Posterior vena cava (tissue), 2 donors: Measurements from ENCODE around the gene PTPRA. TPM values are rescaled to one million over a fixed set of nuclear protein-coding genes. Genes with fewer than 3 reads are reported as not detected.
A peak's percentile ranks its signal among the peaks of the same experiment; 100 is the strongest.
"Not testable (repeated sequence)": the region's sequence is repeated elsewhere in the genome, so short reads cannot be mapped to it uniquely, and the experiment has no call there.

Experiments used
- DNase-seq: peaks from one replicate; pipeline ENCODE4 v3.0.0-alpha.2; 2020; ENCODE audit warnings: low spot score
- intact Hi-C, 2 donors: fragments of 100-400 bp; cut with DNase I; formaldehyde crosslinking; loops; one replicate each; pipeline versions ENCODE4 v1.14.1 to v1.14.2; 2022 to 2023
- long read RNA-seq, 2 donors: library from polyadenylated mRNA; unstranded; transcript quantifications; one replicate each; pipeline ENCODE4 v2.0.0, GENCODE V29; 2020 to 2021
- total RNA-seq, 2 donors: library from RNA; stranded (reverse); fragmentation: NEBNext Ultra II Directional; extraction: Animal tissue kit (Norgen Biotek cat#: 25700); gene quantifications; one replicate each; pipeline ENCODE4 v1.2.1, GENCODE V29; 2021
- donor health status: DM: yes; HTN: yes; CAD: no.
- donor health status: DM: yes; HTN: yes; CAD: no.

The PTPRA gene, protein sequence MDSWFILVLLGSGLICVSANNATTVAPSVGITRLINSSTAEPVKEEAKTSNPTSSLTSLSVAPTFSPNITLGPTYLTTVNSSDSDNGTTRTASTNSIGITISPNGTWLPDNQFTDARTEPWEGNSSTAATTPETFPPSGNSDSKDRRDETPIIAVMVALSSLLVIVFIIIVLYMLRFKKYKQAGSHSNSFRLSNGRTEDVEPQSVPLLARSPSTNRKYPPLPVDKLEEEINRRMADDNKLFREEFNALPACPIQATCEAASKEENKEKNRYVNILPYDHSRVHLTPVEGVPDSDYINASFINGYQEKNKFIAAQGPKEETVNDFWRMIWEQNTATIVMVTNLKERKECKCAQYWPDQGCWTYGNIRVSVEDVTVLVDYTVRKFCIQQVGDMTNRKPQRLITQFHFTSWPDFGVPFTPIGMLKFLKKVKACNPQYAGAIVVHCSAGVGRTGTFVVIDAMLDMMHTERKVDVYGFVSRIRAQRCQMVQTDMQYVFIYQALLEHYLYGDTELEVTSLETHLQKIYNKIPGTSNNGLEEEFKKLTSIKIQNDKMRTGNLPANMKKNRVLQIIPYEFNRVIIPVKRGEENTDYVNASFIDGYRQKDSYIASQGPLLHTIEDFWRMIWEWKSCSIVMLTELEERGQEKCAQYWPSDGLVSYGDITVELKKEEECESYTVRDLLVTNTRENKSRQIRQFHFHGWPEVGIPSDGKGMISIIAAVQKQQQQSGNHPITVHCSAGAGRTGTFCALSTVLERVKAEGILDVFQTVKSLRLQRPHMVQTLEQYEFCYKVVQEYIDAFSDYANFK
- total RNA-seq = 10 to 100 TPM; 49.2 to 62.5 TPM
- long read RNA-seq, donor 1, transcript PTPRA-201 (23 exons, 3,725 nt) = major isoform, 22 of 43 reads
- long read RNA-seq, donor 1, partial matches to known transcripts = 10 of 43 reads
- long read RNA-seq, donor 1, other reads (novel, unspliced or antisense) = 8 of 43 reads
- long read RNA-seq, donor 2, transcript PTPRA-201 (23 exons, 3,725 nt) = major isoform, 7 of 21 reads
- long read RNA-seq, donor 2, partial matches to known transcripts = 8 of 21 reads
- long read RNA-seq, donor 2, other reads (novel, unspliced or antisense) = 4 of 21 reads

DNA sequence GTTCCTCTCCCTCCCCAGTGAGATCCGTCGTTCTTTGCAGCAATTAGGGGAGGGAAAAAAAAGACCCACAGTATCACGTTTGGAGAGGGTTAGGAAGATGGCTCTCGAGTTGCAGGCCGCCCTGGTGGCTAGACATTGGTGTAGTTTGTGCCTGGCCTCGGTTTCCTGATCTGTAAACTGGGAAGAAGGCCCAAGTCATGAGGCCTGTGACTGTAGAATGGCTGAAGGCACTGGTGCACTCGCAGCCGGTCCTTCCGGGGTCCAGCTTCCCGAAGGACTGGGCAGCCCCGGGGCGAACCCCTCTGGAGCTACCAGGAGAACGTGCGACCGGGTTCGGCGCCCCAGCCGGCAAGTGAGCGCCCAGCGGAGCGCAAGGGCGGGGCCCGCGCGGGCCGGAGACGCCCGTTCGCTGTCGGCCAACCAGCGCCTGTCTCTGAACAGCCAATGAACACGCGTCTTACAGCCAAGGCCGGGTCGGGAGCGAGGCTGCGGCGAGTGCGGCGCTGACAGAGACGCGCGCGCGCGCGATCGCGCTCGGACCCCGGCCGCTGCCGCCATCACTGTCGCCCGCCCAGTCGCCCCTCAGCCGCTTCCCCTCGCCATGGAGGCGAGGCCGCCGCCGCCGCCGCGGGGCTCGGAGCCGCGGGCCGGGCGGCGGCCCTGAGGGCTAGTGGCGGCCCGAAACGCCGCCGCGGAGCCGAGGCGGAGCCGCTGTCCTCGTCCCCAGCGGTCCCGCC, at the start of gene PTPRA:
TSS of gene PTPRA (plus strand) at position 472 of the 737 bp plus-strand sequence. CDS start 90,797 bp downstream, outside the sequence.
- peak; percentile 97 for DNase-seq
- intact Hi-C loops = no loop called here

DNA sequence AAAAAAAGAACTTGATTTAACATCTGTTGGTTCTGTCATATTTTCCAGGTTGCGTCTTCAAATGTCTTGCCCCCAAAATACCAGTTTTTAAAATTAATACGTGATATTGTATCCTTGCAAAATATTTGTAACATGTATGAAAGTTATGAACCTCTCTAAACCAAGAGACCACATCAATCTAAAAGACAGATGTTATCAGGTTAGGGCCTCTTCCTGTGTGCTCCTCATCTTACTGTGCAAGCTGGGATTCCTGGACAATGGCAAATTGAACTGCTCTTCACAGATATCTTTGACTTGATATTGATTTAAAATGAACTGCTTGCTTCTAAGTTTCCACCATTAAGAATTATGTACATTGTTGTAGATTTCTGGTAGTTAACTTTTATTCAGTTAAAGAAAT, 47.5 kb upstream of the PTPRA start:
- intact Hi-C loops = no loop called here
- no peak for DNase-seq

DNA sequence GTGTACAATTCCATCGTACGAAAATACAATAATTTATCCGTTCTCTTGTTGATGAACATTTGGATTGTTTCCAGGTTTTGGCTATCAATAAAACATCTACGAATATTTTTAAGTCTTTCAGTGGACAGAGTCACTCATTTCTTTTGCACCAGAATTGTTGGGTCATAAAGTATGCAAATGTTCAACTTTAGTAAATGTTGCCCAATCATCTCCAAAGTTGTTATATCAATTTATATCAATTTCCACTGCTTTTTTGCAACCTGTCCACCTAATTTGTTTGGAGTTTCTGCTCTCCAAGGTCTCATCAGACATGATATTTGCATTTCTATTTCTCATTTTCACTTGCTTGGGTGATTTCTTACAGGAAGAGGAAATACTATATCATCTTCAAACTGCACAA, 46.6 kb upstream of the PTPRA start:
- DNase-seq = no peak

DNA sequence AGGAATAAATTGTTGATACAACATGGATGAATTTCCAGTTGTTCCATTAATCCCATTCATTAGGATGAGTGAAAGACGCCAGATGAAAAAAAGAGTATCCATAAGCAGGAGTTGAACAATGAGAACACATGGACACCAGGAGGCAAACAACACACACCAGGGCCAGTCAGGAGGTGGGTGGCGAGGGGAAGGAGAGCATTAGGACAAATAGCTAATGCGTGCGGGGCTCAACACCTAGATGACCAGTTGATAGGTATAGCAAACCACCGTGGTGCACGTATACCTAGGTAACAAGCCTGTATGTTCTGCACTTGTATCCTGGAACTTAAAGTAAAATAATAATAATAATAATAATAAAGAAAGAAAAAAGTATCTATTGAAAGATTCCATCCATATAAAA, 43.9 kb upstream of the PTPRA start:
- intact Hi-C loops = no loop called here
- peak; percentile 35 for DNase-seq

More for the DNA sequence above, 46.6 kb upstream of the PTPRA start:
- intact Hi-C loops = no loop called here

DNA sequence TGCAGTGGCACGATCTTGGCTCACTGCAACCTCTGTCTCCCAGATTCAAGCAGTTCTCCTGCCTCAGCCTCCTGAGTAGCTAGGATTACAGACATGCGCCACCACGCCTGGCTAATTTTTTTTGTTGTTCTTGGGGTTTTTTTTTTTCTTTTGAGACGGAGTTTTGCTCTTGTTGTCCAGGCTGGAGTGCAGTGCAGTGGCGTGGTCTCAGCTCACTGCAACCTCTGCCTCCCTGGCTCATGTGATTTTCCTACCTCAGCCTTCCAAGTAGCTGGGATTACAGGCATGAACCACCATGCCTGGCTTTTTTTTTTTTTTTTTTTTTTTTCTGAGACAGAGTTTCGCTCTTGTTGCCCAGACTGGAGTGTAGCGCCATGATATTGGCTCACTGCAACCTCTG, 42.1 kb upstream of the PTPRA start:
- intact Hi-C loops, DNase-seq: not testable (repeated sequence)

DNA sequence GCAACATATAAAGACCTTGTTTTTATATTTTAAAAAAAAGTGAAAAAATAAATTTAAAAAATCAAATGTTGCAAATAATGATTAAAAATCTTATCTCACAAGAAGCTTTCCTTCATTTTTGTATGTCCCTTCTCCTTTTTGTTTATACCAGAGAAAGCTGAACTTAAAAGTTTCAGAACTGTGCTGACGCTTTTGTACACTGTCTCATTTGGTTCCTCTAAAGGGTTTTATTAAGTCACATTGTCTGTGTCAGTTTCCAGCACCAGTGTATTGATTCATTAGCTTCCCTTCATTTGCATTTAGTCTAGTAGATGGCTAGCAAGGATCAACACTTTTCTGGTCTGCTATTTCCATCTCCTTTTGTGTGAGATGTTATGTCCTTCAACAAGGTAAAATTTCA, 39.5 kb upstream of the PTPRA start:
- intact Hi-C loops = no loop called here
- DNase-seq = no peak

DNA sequence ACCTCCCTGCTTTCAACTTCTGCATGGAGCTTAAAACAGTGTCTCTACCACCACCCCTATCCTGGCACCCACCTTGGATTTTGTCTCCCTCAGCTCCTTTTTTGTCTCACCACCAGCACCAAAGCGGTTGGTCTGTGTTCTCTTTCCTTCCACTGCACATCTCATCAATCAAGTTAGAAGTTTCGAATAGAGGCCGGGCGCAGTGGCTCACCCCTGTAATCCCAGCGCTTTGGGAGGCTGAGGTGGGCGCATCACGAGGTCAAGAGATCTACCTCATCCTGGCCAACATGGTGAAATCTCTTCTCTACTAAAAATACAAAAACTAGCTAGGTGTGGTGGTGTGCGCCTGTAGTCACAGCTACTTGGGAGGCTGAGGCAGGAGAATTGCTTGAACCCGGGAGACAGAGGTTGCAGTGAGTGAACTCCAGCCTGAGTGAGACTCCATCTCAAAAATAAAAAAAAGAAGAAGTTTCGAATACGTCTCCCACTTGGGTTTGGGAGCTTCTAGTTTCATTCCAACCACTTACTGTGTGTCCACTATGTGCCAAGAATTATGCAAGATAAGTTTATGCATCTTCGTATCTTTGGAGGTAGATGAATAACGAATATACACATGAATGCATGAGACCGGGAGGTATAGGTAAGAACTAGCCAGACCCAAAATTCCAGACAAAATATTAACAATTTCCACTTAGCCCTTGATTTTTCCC, 38.7 kb upstream of the PTPRA start:
- intact Hi-C loops = no loop called here
- no peak for DNase-seq

DNA sequence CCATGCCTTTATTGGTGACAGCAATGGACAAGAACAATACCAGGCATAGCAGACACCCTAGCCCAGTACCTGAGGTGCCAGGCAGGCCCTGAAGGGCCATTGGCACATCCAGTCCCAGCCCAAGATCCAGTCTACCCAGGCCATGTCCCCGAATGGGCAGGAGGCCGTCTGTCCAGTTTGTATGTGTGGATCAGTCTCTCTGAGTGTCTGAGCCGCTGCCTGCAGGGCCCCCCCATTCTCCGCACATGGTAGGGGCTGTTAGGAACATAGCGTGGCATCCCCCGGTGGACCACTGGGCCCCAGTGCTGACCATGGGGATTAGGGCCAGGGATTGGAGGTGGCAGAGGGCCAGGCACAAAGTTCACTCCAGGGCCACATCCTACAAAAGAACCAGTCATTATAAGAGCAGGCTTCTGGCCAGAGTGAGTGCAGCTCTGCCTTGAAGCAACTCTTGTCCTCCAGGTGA, 37.9 kb upstream of the PTPRA start:
- no peak for DNase-seq
- intact Hi-C loops = no loop called here

DNA sequence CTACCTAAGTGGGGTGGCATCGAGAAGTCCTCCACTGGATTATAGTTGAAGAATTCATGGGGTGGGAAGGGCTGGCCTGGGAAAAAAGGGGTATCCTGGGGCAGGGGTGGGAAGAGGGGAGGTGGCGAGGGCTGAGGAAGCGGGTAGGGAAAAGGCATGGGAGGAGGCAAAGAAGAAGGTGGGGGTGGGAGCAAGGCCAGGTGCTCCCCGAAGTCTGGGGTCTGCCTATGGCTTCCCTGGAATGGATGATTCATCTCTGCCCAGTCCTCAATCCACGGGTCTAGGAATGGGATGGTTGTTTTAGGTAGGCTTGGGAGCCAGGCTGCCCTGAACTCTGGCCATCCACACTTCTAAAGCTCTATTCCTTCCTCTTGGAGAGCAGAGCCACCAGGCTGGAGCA, 37.2 kb upstream of the PTPRA start:
- no peak for DNase-seq
- intact Hi-C loops = no loop called here

DNA sequence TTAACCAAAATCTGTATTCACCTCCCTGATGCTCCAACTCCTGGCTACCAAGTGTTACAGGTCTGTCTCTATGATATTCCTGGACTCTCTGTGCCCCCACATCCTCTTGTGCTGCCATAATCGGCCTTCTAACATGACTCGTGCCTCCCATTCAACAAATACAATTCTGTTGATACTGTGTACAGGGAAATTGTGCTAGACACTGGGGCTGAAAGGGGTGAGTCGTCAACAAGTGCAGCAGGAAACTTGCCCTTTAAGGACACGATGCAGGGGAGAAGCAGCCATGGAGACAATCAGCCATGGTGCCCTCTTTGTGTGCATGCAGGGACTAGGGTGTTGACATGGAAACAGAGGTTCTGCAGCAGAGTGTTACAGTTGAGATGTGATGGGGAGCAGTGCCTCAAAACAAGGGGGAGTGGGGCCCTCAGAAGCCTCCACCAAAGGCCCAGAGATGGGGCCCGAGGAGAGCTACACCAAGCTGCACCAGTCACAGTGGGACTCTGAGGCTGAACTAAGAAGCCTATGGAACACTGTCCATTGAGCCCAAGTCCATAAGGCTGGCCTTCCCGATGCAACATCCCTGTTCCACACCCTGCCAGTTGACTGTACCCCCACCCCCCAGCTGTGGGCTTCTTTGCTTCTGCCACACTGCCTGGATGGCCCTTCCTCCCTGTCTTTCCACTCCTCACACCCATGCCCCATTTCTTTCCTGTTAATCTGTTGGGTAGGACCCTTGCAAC, 35.9 kb upstream of the PTPRA start:
- intact Hi-C loops = no loop called here
- DNase-seq = no peak

DNA sequence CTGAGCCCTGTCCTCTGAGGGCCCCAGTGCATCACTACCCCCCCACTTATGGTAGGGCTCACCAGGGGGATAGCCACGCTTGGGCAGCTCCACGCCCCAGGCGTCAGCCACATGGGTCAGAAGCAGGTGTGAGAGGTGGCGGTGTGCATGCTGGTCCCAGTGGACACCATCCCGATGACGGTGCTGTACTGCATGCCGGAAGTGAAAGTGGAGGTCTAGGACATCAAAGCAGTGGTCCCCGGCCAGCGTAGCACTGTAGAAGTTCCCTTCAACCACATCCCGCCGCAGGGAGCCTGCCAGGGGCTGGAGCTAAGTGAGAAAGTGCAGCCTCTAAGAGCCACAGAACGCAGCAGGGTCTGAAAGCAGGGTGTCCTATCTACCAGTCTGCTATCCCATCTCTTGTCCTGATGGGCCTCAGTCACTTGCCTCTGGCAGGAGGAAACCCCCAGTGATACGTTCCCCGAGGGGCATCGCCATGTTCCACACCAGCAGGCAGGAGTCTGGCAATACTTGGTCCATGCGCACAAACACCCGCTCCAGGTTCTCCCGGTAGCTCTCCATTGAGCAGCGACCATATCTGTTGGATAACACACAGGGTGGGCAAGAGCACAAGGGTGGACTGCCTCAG, 35.0 kb upstream of the PTPRA start:
- no peak for DNase-seq
- intact Hi-C loops = no loop called here

DNA sequence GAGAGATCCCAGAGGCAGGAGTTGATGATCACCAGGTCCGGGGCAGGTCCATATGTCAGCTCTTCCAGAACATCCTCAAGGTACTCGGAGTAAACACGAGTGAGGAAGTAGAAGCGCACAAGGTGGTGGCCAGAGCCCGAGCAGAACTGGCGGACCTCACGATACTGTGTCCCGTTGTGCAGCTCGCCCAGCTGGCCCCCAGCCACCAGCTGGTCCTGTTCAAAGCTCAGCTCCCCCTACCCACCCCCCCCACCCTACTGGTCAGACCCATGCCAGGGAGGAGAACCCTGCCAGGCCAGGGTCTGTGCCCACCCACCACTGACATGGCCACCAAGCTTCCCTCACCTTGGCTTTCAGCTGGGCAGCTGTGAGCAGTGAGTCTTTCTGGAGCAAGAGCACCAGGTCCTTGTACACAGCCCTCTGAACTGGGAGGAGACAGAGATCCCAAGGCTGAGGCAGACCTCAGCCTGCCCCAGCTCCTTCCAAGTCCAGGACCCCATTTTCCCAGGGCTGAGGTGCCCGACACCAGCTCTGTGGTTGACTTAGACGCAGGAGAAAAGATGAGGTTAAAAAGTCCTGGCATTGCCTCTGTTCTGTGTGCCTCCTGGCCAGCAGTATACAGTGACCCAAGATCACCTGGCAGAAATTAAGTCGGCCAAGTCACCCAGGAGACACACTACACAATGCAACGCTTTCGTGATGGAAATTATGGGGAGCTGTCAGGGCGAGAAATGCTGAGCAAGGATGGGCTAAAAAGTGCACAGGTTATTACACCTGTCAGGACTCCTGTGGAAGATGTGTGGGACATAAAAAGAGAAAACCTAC, 34.2 kb upstream of the PTPRA start:
- intact Hi-C loops = no loop called here
- DNase-seq = no peak

DNA sequence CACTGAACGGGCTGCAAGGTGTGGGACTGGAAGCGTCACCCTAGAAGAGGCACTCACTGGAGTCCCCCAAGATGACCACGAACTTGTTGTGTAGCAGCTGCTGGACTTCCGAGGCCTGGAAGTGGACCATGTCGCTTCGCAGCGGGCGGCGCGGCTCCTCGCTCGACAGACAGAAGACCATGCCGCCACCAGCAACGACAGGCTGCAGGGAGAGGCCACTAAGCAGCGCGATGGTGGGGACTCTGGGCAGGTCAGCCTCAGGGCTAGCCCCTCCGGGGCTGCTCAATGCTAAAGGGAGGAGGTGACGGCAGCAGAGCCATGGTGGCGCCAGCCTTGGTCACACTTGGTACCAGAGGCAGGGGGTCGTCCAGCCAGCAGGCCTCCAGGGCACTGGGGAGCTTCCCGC, 33.5 kb upstream of the PTPRA start:
- DNase-seq = no peak
- intact Hi-C loops = no loop called here

DNA sequence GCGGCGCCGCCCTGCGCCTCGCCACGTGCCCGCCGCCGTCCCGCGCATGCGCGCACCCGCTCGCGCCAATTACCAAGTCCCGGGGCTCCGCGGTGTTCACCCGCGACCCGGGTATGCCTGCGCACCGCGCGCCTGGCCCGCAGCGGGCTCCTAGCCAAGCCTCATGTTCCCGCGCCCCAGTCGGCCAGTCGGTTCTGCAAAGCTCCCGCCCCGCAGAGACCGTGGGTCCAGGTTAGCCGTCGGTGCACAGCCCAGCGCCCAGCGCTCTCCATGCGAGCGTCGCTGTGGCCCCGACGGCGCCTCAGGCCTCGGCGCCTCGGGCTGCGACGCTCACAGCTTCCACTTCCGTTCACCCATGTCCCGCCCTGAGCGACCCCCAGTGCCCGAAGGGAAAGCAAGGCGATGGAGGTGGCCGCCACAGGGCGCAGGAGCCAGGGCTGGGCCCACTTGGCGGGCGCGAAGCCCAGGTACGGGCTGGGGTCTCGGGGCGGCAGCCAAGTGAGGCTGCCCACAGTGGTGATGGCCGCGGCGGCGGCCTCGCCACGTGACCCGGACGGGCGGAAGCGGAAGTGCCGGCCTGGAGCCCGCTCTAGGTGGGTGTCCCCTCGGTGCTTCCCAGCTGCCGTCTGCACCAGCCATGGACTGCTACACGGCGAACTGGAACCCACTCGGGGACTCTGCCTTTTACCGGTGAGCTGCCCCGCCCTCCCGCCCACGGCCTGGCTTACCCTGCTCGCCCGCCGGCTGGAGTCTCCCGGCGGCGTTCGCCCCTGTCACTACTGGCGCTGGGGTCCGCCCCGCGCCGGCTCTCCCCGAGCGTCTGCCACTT, 32.9 kb upstream of the PTPRA start, which contains the start of the genes PCED1A and VPS16:
TSS of gene PCED1A (minus strand) at position 518 of the 829 bp plus-strand sequence. CDS start 743 bp downstream, outside the sequence.
TSS of gene VPS16 (plus strand) at position 608 of the 829 bp plus-strand sequence. CDS start at position 638, 30 bp downstream.
- intact Hi-C loops = no loop called here

DNA sequence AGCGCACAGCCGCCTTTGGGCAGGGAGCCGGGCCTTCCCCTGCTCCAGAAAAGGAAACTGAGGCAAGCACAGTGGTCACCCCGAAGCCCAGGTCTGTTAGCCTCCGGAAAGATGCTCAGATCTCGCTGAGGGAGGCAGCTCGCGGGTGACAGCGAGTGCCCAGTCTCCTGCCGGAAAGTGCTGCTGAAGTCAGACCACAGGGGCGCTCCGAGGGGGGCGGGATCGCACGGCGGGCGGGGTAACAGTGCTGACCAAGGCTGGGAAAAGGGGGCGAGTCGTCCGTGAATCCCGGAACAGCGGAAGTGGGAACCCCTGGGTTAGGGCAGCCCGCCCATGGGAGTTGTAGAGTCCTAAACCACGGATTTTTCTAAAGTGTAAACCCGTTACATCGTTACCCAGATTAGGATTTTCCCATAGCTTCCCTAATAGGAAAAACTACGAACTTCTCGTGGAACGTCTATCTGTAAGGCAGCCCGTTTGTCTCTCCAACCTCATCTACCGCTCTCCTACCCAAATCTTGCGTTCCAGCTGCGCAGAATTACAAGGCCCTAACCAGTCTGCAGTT, 32.2 kb upstream of the PTPRA start:
- intact Hi-C loops = no loop called here
- peak; percentile 94 for DNase-seq

More for the DNA sequence above, 32.9 kb upstream of the PTPRA start, which contains the start of the genes PCED1A and VPS16:
- DNase-seq = peak; percentile 97
